ENCODE measurements around the gene KRT37. TPM values are rescaled to one million over a fixed set of nuclear protein-coding genes. Genes with fewer than 3 reads are reported as not detected.

KRT37 gene
- total and polyA plus RNA-seq, 9 of the 15 experiments (the other 6 are each of a cell fraction or from before 2014, with no cell fraction given), result not detected

GRCh38 chr17:41455236-41455635 is 30.9 kb upstream of the KRT37 start:
- ATAC-seq (no peak), FAIRE-seq (no peak), DNase-seq (ENCODE audit: extremely low read depth in 1 of 4, low spot score in 3 of 4) (no peak)
- TF ChIP-seq ARID3A (IDR thresholded peaks at IDR 0.05; ENCODE audit: borderline replicate concordance, low read depth, low read length), result no peak
- no peak for TF ChIP-seq NFRKB (IDR thresholded peaks at IDR 0.05; ENCODE audit: low read depth)
- no peak for TF ChIP-seq ID3 (CRISPR knock-in tag; IDR thresholded peaks at IDR 0.05)
- no peak for TF ChIP-seq ID3 (tag; IDR thresholded peaks at IDR 0.05)
- TF ChIP-seq SIN3B (IDR thresholded peaks at IDR 0.05; ENCODE audit: low read depth), result no peak
- no peak for TF ChIP-seq BRD4 (IDR thresholded peaks at IDR 0.05)
- no peak for TF ChIP-seq RCOR1 (IDR thresholded peaks at IDR 0.05; ENCODE audit: borderline replicate concordance in 1 of 2, low read depth in 2 of 2, low read length in 2 of 2)
- TF ChIP-seq ZSCAN32 (CRISPR knock-in tag; IDR thresholded peaks at IDR 0.05), result no peak
- TF ChIP-seq PHF21A (IDR thresholded peaks at IDR 0.05; ENCODE audit: borderline replicate concordance, low read depth), result no peak
- TF ChIP-seq TCFL5 (CRISPR knock-in tag; conservative IDR thresholded peaks at IDR 0.05), result no peak
- TF ChIP-seq TCF15 (CRISPR knock-in tag; IDR thresholded peaks at IDR 0.05), result no peak
- Histone ChIP-seq H3K9me3 (replicated peaks; ENCODE audit: control insufficient read depth, insufficient read depth, low read depth, low read length) (no peaks in the 10 kb centered on the region; the same call in 1 of the 2 replicates), H3K9me1 (ENCODE audit: control insufficient read depth, insufficient read depth, low read length) (no peaks in the 10 kb centered on the region), H4K20me1 (replicated peaks; ENCODE audit: control insufficient read depth, insufficient read depth, low read length) (no peaks in the 10 kb centered on the region), H3K36me3 (ENCODE audit: control insufficient read depth, insufficient read depth, low read length) (no peaks in the 10 kb centered on the region), H3K4me3 (no peak overlapping the region), H3K27me3 (ENCODE audit: control insufficient read depth in 2 of 2, insufficient read depth in 2 of 2, low read length in 2 of 2) (peaks cover 0 to 5% of the 10 kb centered on the region in 2 experiments; a peak in 2 of 5 replicates), H2AFZ (ENCODE audit: low read depth, low read length) (no peak overlapping the region), H3K79me2 (ENCODE audit: control insufficient read depth, insufficient read depth, low read length) (no peaks in the 10 kb centered on the region), H3K27ac (ENCODE audit: extremely low read depth, low read depth, low read length) (no peak overlapping the region), H3K4me2 (ENCODE audit: insufficient read depth, low read length) (no peak overlapping the region), H3K4me1 (replicated peaks in 1 of 2; ENCODE audit: control insufficient read depth in 2 of 2, insufficient read depth in 2 of 2, low read length in 2 of 2) (no peaks in the 10 kb centered on the region; a peak in 1 of 5 replicates), H3K9ac (ENCODE audit: insufficient read depth in 1 of 2, low read depth in 2 of 2, low read length in 2 of 2) (no peak overlapping the region)
- CTCF ChIA-PET (ENCODE audit: low intra/inter-chr PET ratio), result no interaction called here
- in situ Hi-C loops (cut with MboI) (no loop called here), intact Hi-C loops (cut with micrococcal nuclease) (no loop called here)
- POLR2A ChIA-PET, result interaction anchor here (0.7 kb wide), 1 partner anchor 31 kb away, joined by 3 read pairs; no protein-coding TSS in a partner anchor
- 0% methylated on average over 1 of the region's 1 CpG for WGBS (ENCODE audit: insufficient coverage, low coverage, missing lambda C conversion rate)
- no TSS peak for BruUV-seq (replicated peaks)

Measured in K562 (cell line).